Mesenchymal stem cell (in vitro differentiated cells and primary cell): ENCODE measurements around the gene SLC17A5.

ENCODE experiments used
- DNase-seq: peaks from one replicate; pipeline ENCODE4 v3.0.0-alpha.2; 2013
- H2AFZ ChIP-seq: one replicate; pipeline ENCODE4 v1.6.1; 2013; ENCODE audit warnings: low read depth, mild to moderate bottlenecking, control low read depth, inconsistent platforms, low read length, moderate library complexity
- H2AK5ac ChIP-seq: 2 replicates; pipeline ENCODE4 v1.6.1; 2013; ENCODE audit warnings: low read length, moderate library complexity, mild to moderate bottlenecking, inconsistent platforms; ENCODE audit not compliant: severe bottlenecking
- H2BK120ac ChIP-seq: one replicate; pipeline ENCODE4 v1.6.1; 2013; ENCODE audit warnings: low read depth, mild to moderate bottlenecking, inconsistent platforms, low read length, moderate library complexity
- H2BK12ac ChIP-seq, 2 experiments: one replicate each; pipeline ENCODE4 v1.6.1; 2013; ENCODE audit warnings: inconsistent platforms in 2 of 2, low read length in 2 of 2, mild to moderate bottlenecking in 2 of 2, moderate library complexity in 2 of 2, control low read depth in 1 of 2
- H2BK15ac ChIP-seq: one replicate; pipeline ENCODE4 v1.6.1; 2013; ENCODE audit warnings: mild to moderate bottlenecking, low read depth, inconsistent platforms; ENCODE audit not compliant: poor library complexity, severe bottlenecking
- H2BK5ac ChIP-seq: 2 replicates; pipeline ENCODE4 v1.6.1; 2013; ENCODE audit warnings: low read depth, mild to moderate bottlenecking, low read length, control low read depth, inconsistent platforms; ENCODE audit not compliant: poor library complexity, severe bottlenecking
- H3K14ac ChIP-seq, 2 experiments: one replicate each; pipeline ENCODE4 v1.6.1; 2013; ENCODE audit warnings: inconsistent platforms in 2 of 2, low read length in 2 of 2, control low read depth in 1 of 2, mild to moderate bottlenecking in 1 of 2, moderate library complexity in 1 of 2
- H3K18ac ChIP-seq, 2 experiments: one replicate each; pipeline ENCODE4 v1.6.1; 2013; ENCODE audit warnings: inconsistent platforms in 2 of 2, low read length in 2 of 2, control low read depth in 1 of 2, low read depth in 1 of 2, mild to moderate bottlenecking in 1 of 2
- H3K23ac ChIP-seq, 2 experiments: one replicate each; pipeline ENCODE4 v1.6.1; 2013; ENCODE audit warnings: inconsistent platforms in 2 of 2, low read length in 2 of 2, mild to moderate bottlenecking in 2 of 2, moderate library complexity in 2 of 2, control low read depth in 1 of 2
- H3K27ac ChIP-seq: 2 replicates; pipeline ENCODE4 v1.5.1; 2013; ENCODE audit warnings: mild to moderate bottlenecking, moderate library complexity, low read length, control low read depth, inconsistent platforms; ENCODE audit not compliant: poor library complexity, severe bottlenecking
- H3K27me3 ChIP-seq, 2 experiments: 2 replicates each; pipeline versions ENCODE4 v1.6.1 to v1.7.0; 2013; ENCODE audit warnings: low read length in 2 of 2, mild to moderate bottlenecking in 2 of 2, moderate library complexity in 2 of 2, control low read depth in 1 of 2, inconsistent platforms in 1 of 2; ENCODE audit not compliant: control insufficient read depth in 1 of 2, insufficient read depth in 1 of 2
- H3K36me3 ChIP-seq, 2 experiments: 2 replicates each; pipeline versions ENCODE4 v1.6.1 to v1.7.0; 2013; ENCODE audit warnings: low read length in 2 of 2, control low read depth in 1 of 2, inconsistent platforms in 1 of 2, low read depth in 1 of 2, mild to moderate bottlenecking in 1 of 2; ENCODE audit not compliant: insufficient read depth in 2 of 2, control insufficient read depth in 1 of 2
- H3K4ac ChIP-seq, 2 experiments: one replicate each; pipeline ENCODE4 v1.6.1; 2013; ENCODE audit warnings: inconsistent platforms in 2 of 2, low read length in 2 of 2, mild to moderate bottlenecking in 2 of 2, moderate library complexity in 2 of 2, control low read depth in 1 of 2, low read depth in 1 of 2
- H3K4me1 ChIP-seq: 2 replicates; pipeline ENCODE4 v1.6.1; 2013; ENCODE audit warnings: low read depth, low read length, control low read depth; ENCODE audit not compliant: control insufficient read depth, insufficient read depth
- H3K4me2 ChIP-seq: 2 replicates; pipeline ENCODE4 v1.6.1; 2013; ENCODE audit warnings: low read length, mild to moderate bottlenecking, inconsistent platforms; ENCODE audit not compliant: poor library complexity, severe bottlenecking
- H3K4me3 ChIP-seq, 2 experiments: 2 replicates each; pipeline versions ENCODE4 v1.5.1 to v1.7.0; 2013; ENCODE audit warnings: low read length in 2 of 2, mild to moderate bottlenecking in 2 of 2, control low read depth in 1 of 2, low read depth in 1 of 2; ENCODE audit not compliant: insufficient read depth in 1 of 2
- H3K79me1 ChIP-seq: replicated peaks from 2 replicates; pipeline ENCODE4 v1.6.1; 2013; ENCODE audit warnings: mild to moderate bottlenecking, control low read depth, low read length, inconsistent platforms; ENCODE audit not compliant: poor library complexity, severe bottlenecking
- H3K9ac ChIP-seq: 2 replicates; pipeline ENCODE4 v1.7.0; 2013; ENCODE audit warnings: mild to moderate bottlenecking, low read length, moderate library complexity
- H3K9me3 ChIP-seq: 2 replicates; pipeline ENCODE4 v1.7.0; 2013; ENCODE audit warnings: mild to moderate bottlenecking, low read length; ENCODE audit not compliant: control insufficient read depth
- H4K8ac ChIP-seq: one replicate; pipeline ENCODE4 v1.6.1; 2013; ENCODE audit warnings: inconsistent platforms, mild to moderate bottlenecking, low read length, moderate library complexity
- H4K91ac ChIP-seq: one replicate; pipeline ENCODE4 v1.6.1; 2013; ENCODE audit warnings: mild to moderate bottlenecking, low read length, inconsistent platforms
- WGBS: methylation state at CpG from one replicate; pipeline ENCODE4 v1.1.7; 2013; ENCODE audit warnings: mixed read lengths; 5-methylcytosine and 5-hydroxymethylcytosine counted together

SLC17A5 gene

GRCh38 chr6:73699676-73700459 is 46.1 kb upstream of the SLC17A5 start:
- H2BK120ac ChIP-seq, result no peak overlapping the region
- no peak overlapping the region for H3K18ac ChIP-seq
- no peak overlapping the region for H2BK5ac ChIP-seq
- no peak overlapping the region for H2AFZ ChIP-seq
- H4K91ac ChIP-seq, result no peak overlapping the region
- peaks cover 13% of the 10 kb centered on the region for H3K79me1 ChIP-seq
- no peaks in the 10 kb centered on the region for H3K27me3 ChIP-seq
- H3K27ac ChIP-seq, result no peak overlapping the region
- H4K8ac ChIP-seq, result no peak overlapping the region
- no peak overlapping the region for H2BK15ac ChIP-seq
- no peak overlapping the region for H2BK12ac ChIP-seq
- H2AK5ac ChIP-seq, result no peak overlapping the region
- H3K4me2 ChIP-seq, result no peak overlapping the region
- no peak overlapping the region for H3K14ac ChIP-seq
- peaks cover 0 to 41% of the 10 kb centered on the region in 2 experiments for H3K36me3 ChIP-seq
- WGBS, result 92% methylated on average over 2 of the region's 4 CpGs
- H3K23ac ChIP-seq, result no peak overlapping the region
- peak overlapping the region in 1 of 2 experiments; percentile 13 for H3K4ac ChIP-seq
- H3K9me3 ChIP-seq, result no peaks in the 10 kb centered on the region
- H3K4me3 ChIP-seq, result no peak overlapping the region
- peak overlapping the region; percentile 68 for H3K9ac ChIP-seq
- H3K4me1 ChIP-seq, result peaks cover 2% of the 10 kb centered on the region
- no peak for DNase-seq

GRCh38 chr6:73696966-73697655 is 43.3 kb upstream of the SLC17A5 start:
- WGBS, result 84% methylated on average over 9 of the region's 10 CpGs
- DNase-seq, result no peak
- peak overlapping the region; percentile 17 for H2AK5ac ChIP-seq
- H3K4me3 ChIP-seq, result peak overlapping the region in 1 of 2 experiments; percentile 88
- H3K27ac ChIP-seq, result no peak overlapping the region
- H3K4me2 ChIP-seq, result peak overlapping the region; percentile 63
- H3K36me3 ChIP-seq, result peaks cover 0 to 35% of the 10 kb centered on the region in 2 experiments
- peaks cover 14% of the 10 kb centered on the region for H3K79me1 ChIP-seq
- peak overlapping the region in 1 of 2 experiments; percentile 21 for H3K18ac ChIP-seq
- no peaks in the 10 kb centered on the region for H3K27me3 ChIP-seq
- peak overlapping the region; percentile 24 to 59 for H3K4ac ChIP-seq
- no peak overlapping the region for H2BK5ac ChIP-seq
- no peak overlapping the region for H3K14ac ChIP-seq
- no peak overlapping the region for H4K8ac ChIP-seq
- no peak overlapping the region for H2BK15ac ChIP-seq
- H3K9ac ChIP-seq, result peak overlapping the region; percentile 98
- no peak overlapping the region for H2AFZ ChIP-seq
- no peaks in the 10 kb centered on the region for H3K9me3 ChIP-seq
- no peak overlapping the region for H4K91ac ChIP-seq
- no peak overlapping the region for H3K23ac ChIP-seq
- H2BK12ac ChIP-seq, result no peak overlapping the region
- H3K4me1 ChIP-seq, result peaks cover 5% of the 10 kb centered on the region
- H2BK120ac ChIP-seq, result peak overlapping the region; percentile 11

- Histone ChIP-seq H2AFZ (peak within 1 kb of the TSS; percentile 70), H2BK15ac (peak within 1 kb of the TSS; percentile 99)
Observed at GRCh38 chr6:73695619-73696421, 42.0 kb upstream of the SLC17A5 start, which contains the start of gene CD109. Gene CD109 (plus strand): TSS chr6:73696203. CDS start chr6:73696216, 13 bp downstream.

More at GRCh38 chr6:73695619-73696421, 42.0 kb upstream of the SLC17A5 start, which contains the start of gene CD109:
- H3K4me1 ChIP-seq, result peaks cover 8% of the 10 kb centered on the region
- H4K8ac ChIP-seq, result peak within 1 kb of the TSS; percentile 99
- H3K79me1 ChIP-seq, result peaks cover 13% of the 10 kb centered on the region
- peak within 1 kb of the TSS; percentile 29 to 98 for H3K14ac ChIP-seq
- peak within 1 kb of the TSS; percentile 80 to 88 for H3K4me3 ChIP-seq
- WGBS, result under 1% methylated on average over 48 of the region's 61 CpGs
- DNase-seq, result peak; percentile 94
- H4K91ac ChIP-seq, result peak within 1 kb of the TSS; percentile 95
- H3K9me3 ChIP-seq, result no peaks in the 10 kb centered on the region
- peak within 1 kb of the TSS in 1 of 2 experiments; percentile 98 for H3K23ac ChIP-seq
- H3K36me3 ChIP-seq, result peaks cover 0 to 25% of the 10 kb centered on the region in 2 experiments
- no peaks in the 10 kb centered on the region for H3K27me3 ChIP-seq
- H3K4me2 ChIP-seq, result peak within 1 kb of the TSS; percentile 87
- H3K18ac ChIP-seq, result peak within 1 kb of the TSS; percentile 96 to 99
- H2AK5ac ChIP-seq, result peak within 1 kb of the TSS; percentile 59
- peak within 1 kb of the TSS; percentile 98 for H3K27ac ChIP-seq
- peak within 1 kb of the TSS; percentile 38 to 92 for H2BK12ac ChIP-seq
- H3K9ac ChIP-seq, result peak within 1 kb of the TSS; percentile 98
- peak within 1 kb of the TSS; percentile 80 for H2BK120ac ChIP-seq
- peak within 1 kb of the TSS; percentile 92 to 97 for H3K4ac ChIP-seq
- H2BK5ac ChIP-seq, result peak within 1 kb of the TSS; percentile 84
